SK-N-SH treated with all-trans-retinoic acid at 6 μM for 48 hours (cell line): Measurements from ENCODE around the gene TSPYL6.

Experiments used
- ATAC-seq: fragments of 200-7000 bp; cut with Tn5 transposase; 3 replicates; pipeline ENCODE4 v1.9.1; 2020; ENCODE audit warnings: mild to moderate bottlenecking, moderate library complexity
- BACH2 ChIP-seq: fragments of 250-450 bp; sonication (Bioruptor Pico); IDR thresholded peaks from 2 replicates; pipeline ENCODE4 v1.9.0; 2021; ENCODE audit warnings: mild to moderate bottlenecking, borderline replicate concordance
- CREB5 ChIP-seq: fragments of 250-450 bp; sonication (Bioruptor Pico); IDR thresholded peaks from 2 replicates; pipeline ENCODE4 v1.5.1; 2020; ENCODE audit warnings: low read depth, mild to moderate bottlenecking, moderate library complexity
- CSDC2 ChIP-seq: fragments of 250-450 bp; sonication (Bioruptor Pico); IDR thresholded peaks from 2 replicates; pipeline ENCODE4 v1.5.0; 2020; ENCODE audit warnings: mild to moderate bottlenecking, moderate library complexity
- CSRNP3 ChIP-seq: fragments of 250-450 bp; sonication (Bioruptor Pico); IDR thresholded peaks from 2 replicates; pipeline ENCODE4 v1.5.1; 2021; ENCODE audit warnings: mild to moderate bottlenecking, moderate library complexity
- ESRRG ChIP-seq: fragments of 250-450 bp; sonication (Bioruptor Pico); IDR thresholded peaks from 2 replicates; pipeline ENCODE4 v1.6.1; 2021; ENCODE audit warnings: mild to moderate bottlenecking
- GLIS3 ChIP-seq: fragments of 250-450 bp; sonication (Bioruptor Pico); IDR thresholded peaks from 2 replicates; pipeline ENCODE4 v1.5.0; 2020; ENCODE audit warnings: mild to moderate bottlenecking, moderate library complexity
- ISL1 ChIP-seq: fragments of 250-450 bp; sonication (Bioruptor Pico); IDR thresholded peaks from 2 replicates; pipeline ENCODE4 v2.1.2; 2022; ENCODE audit warnings: mild to moderate bottlenecking, moderate library complexity
- PATZ1 ChIP-seq: fragments of 250-450 bp; sonication (Bioruptor Pico); IDR thresholded peaks from 2 replicates; pipeline ENCODE4 v1.8.0; 2020; ENCODE audit warnings: mild to moderate bottlenecking, moderate library complexity, borderline replicate concordance
- POU6F1 ChIP-seq: fragments of 250-450 bp; sonication (Bioruptor Pico); IDR thresholded peaks from 2 replicates; pipeline ENCODE4 v1.8.0; 2021; ENCODE audit warnings: low read depth, mild to moderate bottlenecking, moderate library complexity, borderline replicate concordance
- PPARA ChIP-seq: fragments of 250-450 bp; sonication (Bioruptor Pico); IDR thresholded peaks from 2 replicates; pipeline ENCODE4 v1.5.0; 2020; ENCODE audit warnings: mild to moderate bottlenecking, borderline replicate concordance
- TCF4 ChIP-seq: fragments of 250-450 bp; sonication (Bioruptor Pico); IDR thresholded peaks from 2 replicates; pipeline ENCODE4 v1.8.0; 2021; ENCODE audit warnings: mild to moderate bottlenecking, moderate library complexity, borderline replicate concordance
- TOX ChIP-seq: fragments of 250-450 bp; sonication (Bioruptor Pico); IDR thresholded peaks from 2 replicates; pipeline ENCODE4 v1.8.0; 2021; ENCODE audit warnings: mild to moderate bottlenecking, moderate library complexity, borderline replicate concordance
- TSHZ2 ChIP-seq: fragments of 250-450 bp; sonication (Bioruptor Pico); IDR thresholded peaks from 2 replicates; pipeline ENCODE4 v1.5.0; 2020; ENCODE audit warnings: mild to moderate bottlenecking, moderate library complexity
- ZC3H10 ChIP-seq: fragments of 250-450 bp; sonication (Bioruptor Pico); IDR thresholded peaks from 2 replicates; pipeline ENCODE4 v1.5.1; 2021; ENCODE audit warnings: mild to moderate bottlenecking, moderate library complexity
- ZFP3 ChIP-seq: fragments of 250-450 bp; sonication (Bioruptor Pico); IDR thresholded peaks from 2 replicates; pipeline ENCODE4 v1.5.0; 2020; ENCODE audit warnings: mild to moderate bottlenecking, moderate library complexity
- ZNF565 ChIP-seq: fragments of 450-650 bp; formaldehyde crosslinking; conservative IDR thresholded peaks from 2 replicates; pipeline ENCODE4 v1.5.0; 2020; ENCODE audit warnings: low read depth, mild to moderate bottlenecking, moderate library complexity
- ZNF70 ChIP-seq: fragments of 450-650 bp; formaldehyde crosslinking; IDR thresholded peaks from 2 replicates; pipeline ENCODE4 v1.5.0; 2020; ENCODE audit warnings: mild to moderate bottlenecking, moderate library complexity
- ZNF8 ChIP-seq: fragments of 450-650 bp; formaldehyde crosslinking; IDR thresholded peaks from 2 replicates; pipeline ENCODE4 v1.5.0; 2020; ENCODE audit warnings: mild to moderate bottlenecking, moderate library complexity

TSPYL6 gene

GRCh38 chr2:54284826-54285225 is 28.8 kb upstream of the TSPYL6 start (continued):
- no peak for TF ChIP-seq TSHZ2 (CRISPR knock-in tag)
- no peak for TF ChIP-seq POU6F1 (CRISPR knock-in tag)
- TF ChIP-seq ZNF70 (CRISPR knock-in tag) = no peak
- no peak for TF ChIP-seq BACH2 (CRISPR knock-in tag)

GRCh38 chr2:54279385-54279784 is 23.4 kb upstream of the TSPYL6 start:
- TF ChIP-seq BACH2 (CRISPR knock-in tag) (no peak), CSDC2 (CRISPR knock-in tag) (no peak), POU6F1 (CRISPR knock-in tag) (no peak), CSRNP3 (CRISPR knock-in tag) (no peak), PATZ1 (CRISPR knock-in tag) (no peak), ZNF565 (CRISPR knock-in tag) (no peak), TCF4 (CRISPR knock-in tag) (no peak), ESRRG (CRISPR knock-in tag) (no peak), CREB5 (CRISPR knock-in tag) (no peak), ZFP3 (CRISPR knock-in tag) (no peak), ZC3H10 (CRISPR knock-in tag) (no peak), PPARA (CRISPR knock-in tag) (no peak), TOX (no peak), ZNF8 (CRISPR knock-in tag) (no peak), GLIS3 (CRISPR knock-in tag) (no peak), TSHZ2 (CRISPR knock-in tag) (no peak), ISL1 (CRISPR knock-in tag) (no peak)
- 0 out of 3 replicates have a peak, but pooled peaks have one; percentile 44 for ATAC-seq
